ENCODE results near the gene B4GALNT4.
"Not testable (repeated sequence)": the region's sequence is repeated elsewhere in the genome, so short reads cannot be mapped to it uniquely, and the experiment has no call there.

The B4GALNT4 gene

DNA sequence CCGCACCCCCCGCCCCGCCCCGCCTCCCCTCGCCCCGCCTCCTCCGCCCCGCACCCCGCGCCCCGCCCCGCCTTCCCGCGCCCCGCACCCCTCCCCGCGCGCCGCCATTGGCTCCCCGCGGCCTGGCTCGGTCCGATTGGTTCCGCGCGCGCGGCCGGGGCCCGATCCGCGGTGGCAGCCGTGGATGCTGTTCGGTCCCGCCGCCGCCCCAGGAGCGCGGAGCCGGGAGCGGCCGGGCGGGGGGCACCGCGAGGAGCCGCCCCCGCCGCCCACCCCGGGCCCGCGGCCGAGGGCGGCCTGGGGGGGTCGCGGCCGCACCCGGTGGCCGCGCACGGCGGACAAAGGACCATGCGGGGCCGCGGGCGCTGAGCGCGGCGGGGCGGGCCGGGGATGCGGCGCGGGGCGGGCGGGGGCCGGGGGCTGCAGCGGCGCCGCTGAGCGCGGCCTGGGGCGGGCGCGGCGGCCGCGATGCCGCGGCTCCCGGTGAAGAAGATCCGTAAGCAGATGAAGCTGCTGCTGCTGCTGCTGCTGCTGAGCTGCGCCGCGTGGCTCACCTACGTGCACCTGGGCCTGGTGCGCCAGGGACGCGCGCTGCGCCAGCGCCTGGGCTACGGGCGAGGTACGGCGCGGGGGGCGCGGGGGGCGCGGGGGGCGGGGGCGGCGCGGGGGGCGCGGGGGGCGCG lies at the start of gene B4GALNT4:
Gene B4GALNT4, plus strand, starts transcription at position 164 of the 683 bp plus-strand sequence. Its CDS starts 305 bp downstream, at position 469.
- DNase-seq, result no peak

DNA sequence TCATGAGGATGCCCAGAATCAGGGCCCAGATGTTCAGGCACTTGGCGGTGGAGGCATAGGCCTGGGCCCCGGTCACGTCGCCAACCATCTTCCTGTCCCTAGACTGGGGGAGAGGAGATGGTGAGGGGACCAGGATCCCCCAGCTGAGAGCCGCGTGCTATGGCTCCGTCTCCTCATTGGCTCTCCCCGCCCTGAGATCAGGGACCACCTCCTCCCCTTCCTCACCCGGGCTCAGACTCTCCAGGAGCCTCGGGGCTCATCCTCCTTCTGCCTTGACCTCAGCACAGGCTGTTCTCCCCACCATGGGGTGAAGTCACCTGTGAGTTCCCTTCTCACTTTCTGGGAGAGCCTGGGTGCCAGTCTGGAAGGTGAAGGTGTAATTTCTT lies 49.4 kb upstream of the B4GALNT4 start:
- not testable (repeated sequence) for DNase-seq

DNA sequence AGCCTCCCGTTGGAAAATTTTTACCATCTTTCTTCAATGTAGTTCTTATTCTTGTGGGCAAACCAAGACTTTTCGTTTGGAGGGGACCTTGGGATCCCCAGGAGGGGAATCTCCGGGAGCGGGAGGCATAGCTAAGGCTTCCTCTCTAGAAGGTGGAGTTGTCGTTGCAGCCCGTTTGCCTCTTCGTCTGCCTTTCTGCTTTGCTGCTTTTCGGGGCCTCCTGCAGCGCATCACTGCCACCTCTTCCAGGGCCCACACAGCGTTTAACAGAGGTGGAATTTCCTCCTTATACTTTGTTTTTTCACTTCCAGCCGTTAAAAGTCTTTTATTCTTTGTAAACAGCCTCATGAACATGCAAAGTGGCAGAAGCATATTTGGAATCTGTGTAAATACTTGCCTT lies 45.1 kb upstream of the B4GALNT4 start:
- DNase-seq, result no peak

GRCh38 chr11:324593-325517 lies 44.4 kb upstream of the B4GALNT4 start:
- not testable (repeated sequence) for DNase-seq

DNA sequence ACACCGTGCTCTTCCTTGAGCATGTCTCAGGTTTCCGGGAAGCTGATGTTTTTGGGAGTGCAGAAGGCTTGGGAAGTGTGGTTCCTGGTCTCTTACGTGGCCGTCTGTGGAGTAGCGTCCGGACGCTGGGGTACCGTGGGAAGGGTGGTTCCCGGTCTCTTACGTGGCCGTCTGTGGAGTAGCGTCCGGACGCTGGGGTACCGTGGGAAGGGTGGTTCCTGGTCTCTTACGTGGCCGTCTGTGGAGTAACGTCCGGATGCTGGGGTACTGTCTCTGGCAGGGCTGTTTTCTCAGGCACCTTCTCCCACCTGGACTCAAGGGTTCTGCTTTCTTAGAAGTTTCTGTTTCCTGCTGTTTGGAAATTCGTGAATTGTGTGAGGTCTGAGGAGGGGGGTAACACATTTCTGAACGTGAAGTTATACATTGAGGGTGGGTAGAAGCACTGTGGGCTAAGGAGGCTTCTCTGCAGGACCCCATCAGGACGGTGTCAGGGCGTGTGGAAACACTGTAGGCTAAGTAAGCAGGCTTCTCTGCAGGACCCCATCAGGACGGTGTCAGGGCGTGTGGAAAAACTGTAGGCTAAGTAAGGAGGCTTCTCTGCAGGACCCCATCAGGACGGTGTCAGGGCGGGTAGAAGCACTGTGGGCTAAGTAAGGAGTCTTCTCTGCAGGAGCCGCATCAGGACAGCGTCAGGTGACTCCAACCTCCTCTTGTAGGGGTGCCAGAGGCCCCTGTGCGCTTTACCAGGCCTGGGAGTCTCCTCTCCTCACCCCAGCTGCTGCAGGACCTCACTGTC lies 43.3 kb upstream of the B4GALNT4 start:
- no peak for DNase-seq

DNA sequence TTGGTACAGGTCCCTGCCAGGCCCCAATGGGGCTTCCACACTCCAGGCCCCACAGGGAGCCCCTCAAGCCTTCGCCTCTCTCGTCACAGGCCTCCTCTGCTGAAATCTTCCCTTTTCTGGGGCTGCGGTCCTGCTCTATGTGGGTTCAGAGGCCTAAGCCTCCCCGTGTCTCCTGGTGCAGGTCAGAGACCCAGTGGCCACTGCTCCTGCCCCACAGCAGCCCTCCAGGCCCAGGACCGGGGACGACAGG lies 42.8 kb upstream of the B4GALNT4 start:
- no peak for DNase-seq

DNA sequence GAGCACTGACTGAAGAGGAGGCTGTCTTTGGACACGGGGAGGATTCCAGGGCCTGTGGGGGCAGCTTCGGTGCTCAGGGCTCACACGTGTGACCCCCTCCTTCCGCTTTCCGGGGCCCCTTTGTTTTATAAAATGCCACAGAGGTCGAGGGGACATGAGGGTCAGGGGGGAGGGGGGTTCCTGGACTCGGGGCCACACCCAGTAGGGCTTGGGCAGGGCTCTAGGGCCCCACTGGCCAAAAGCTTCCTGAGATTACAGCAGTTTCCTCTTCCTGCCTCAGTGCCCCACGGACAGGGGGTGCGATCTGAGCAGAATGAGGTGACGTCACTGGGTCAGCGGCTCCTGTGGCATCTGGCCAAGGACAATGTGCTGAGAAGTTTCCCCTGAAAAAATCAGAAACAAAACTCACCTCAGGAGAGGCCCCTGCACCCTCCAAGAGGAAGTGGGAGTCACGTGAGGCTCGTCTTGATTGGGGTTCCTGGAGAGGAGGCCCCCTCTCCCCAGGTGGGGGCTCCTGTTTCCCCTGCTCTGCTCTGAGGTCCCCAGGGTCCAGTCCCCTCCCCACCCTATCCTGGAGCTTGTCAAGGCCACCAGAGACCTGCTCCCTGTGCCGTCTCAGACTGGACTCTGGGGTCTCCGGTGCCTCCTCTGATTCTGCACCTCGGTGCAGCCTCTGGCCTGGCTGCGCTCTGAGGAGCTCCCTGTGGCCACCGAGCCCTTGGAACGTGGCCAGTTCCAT lies 42.3 kb upstream of the B4GALNT4 start:
- peak; percentile 81 for DNase-seq

DNA sequence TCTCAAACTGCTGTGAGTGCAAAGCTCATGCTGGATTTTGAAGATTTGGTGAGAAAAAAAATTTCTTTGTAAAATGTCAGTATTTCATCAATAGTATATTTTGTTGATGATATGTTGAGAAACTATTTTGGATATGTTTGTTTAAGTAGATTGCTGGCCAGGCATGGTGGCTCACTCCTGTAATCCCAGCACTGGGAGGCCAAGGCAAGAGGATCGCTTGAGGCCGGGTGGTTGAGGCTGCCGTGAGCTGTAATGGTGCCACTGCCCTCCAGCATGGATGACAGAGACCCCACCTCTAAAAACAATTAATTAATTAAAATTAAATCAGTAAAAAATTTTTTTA lies 41.7 kb upstream of the B4GALNT4 start:
- no peak for DNase-seq

DNA sequence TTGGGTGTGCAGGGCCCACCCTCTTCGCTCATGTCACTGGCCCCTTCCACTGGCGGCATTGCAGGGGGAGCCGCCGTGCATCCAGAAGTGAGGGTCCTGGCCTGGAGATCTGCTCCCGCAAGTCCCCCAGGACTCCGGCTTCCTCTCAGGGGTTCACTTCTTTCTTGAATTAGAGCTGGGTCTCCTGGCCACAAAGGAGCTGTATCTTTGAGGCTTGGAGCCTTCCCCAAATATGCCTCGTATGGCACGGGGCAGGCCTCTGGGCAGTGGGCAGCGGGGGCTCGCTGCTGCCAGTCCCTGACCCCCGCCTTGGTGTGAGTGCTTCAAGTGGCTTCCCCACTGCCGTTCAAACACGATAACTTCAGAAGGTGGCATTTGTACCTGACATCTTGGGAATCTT lies 41.3 kb upstream of the B4GALNT4 start:
- no peak for DNase-seq

GRCh38 chr11:328516-329100 lies 40.7 kb upstream of the B4GALNT4 start:
- DNase-seq, result not testable (repeated sequence)

DNA sequence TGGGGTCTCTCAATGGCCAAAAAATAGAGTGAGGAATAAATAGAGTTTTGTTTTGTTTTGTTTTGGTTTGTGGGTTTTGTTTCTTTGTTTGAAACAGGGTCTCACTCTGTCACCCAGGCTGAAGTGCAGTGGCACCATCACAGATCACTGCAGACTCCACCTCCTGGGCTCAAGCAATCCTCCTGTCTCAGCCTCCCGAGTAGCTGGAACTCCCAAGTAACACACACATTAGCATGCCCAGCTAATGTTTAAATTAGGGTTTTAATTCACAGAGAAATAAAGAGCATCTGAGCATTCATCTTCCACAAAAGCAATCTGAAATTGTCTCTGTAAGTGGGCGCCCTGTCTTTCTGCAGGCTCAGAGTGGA lies 39.4 kb upstream of the B4GALNT4 start:
- no peak for DNase-seq

- no peak for DNase-seq
These were observed 39.0 kb upstream of the B4GALNT4 start for GRCh38 chr11:330307-330693.

DNA sequence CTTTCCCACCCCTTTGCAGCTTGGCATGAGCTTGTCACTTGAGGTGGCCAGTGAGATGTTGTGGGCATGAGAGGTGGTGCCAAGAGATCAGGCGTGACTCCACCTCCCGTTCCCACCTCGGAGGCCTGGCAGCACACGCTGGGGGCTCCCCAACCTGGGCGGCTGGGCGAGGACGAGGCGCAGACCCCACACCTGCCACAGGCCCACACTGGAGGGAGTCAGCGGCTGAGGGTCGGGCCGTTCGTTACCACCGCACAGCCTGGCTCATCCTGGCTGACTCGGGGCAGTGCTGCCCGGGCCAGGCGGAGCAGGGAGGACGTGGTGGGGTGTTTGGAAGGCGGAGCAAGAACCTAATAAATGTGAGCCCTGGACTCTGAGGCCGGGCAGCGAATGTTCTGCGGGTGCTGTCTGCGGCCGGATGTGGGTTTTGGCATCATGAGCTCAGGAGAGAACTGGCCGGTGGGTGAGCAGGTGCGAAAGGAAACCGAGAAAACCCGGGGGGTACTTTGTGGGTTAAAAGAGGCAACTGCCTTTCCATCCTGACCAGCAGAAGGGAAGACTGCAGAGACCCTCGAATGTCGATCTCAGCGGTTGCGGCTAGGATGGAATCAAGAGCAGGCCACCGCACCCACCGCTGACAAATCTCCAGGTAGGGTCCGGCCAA lies 38.5 kb upstream of the B4GALNT4 start:
- peak; percentile 54 for DNase-seq

DNA sequence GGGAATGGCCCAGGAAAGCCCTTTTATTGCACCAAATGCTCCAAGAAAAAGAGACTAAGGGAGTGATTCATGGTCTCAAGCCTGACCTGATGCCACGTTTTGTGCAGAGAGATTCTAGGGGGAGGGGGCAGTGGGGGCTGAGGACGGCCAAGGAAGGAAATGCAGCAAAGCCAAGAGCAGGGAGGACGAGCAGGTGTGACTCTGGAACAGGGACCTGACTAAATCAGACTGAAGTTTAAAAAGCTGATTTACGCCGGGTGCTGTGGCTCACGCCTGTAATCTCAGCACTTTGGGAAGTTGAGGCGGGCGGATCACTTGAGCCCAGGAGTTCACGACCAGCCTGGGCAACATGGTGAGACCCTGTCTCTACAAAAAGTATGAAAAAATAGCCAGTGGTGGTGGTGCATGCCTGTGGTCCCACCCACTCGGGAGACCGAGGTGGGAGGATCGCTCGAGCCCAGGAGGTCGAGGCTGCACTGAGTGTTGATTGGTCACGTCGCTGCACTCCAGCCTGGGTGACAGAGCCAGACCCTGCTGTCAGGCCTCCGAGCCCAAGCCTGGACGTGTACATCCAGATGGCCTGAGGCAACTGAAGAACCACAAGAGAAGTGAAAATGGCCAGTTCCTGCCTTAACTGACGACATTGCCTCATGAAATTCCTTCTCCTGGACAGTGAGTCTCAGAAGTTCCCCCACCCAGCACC lies 37.8 kb upstream of the B4GALNT4 start:
- no peak for DNase-seq

GRCh38 chr11:332651-333480 lies 36.4 kb upstream of the B4GALNT4 start:
- DNase-seq, result no peak

- not testable (repeated sequence) for DNase-seq
These were observed 35.6 kb upstream of the B4GALNT4 start for GRCh38 chr11:333616-334263.

- DNase-seq, result no peak
These were observed 34.9 kb upstream of the B4GALNT4 start for GRCh38 chr11:334264-334994.

GRCh38 chr11:335779-336658 lies 33.3 kb upstream of the B4GALNT4 start:
- DNase-seq, result no peak

Data from activated CD4-positive, alpha-beta T cell treated with anti-CD3 and anti-CD28 coated beads, Interleukin-10, Interleukin-2, amounts not matched to agents 100 ng/mL and 50 ng/mL, durations not matched to agents 16 hours and 8 hours (primary cell).